Upper lobe of left lung (tissue), 6 donors: ENCODE measurements around the gene EDEM3. TPM values are rescaled to one million over a fixed set of nuclear protein-coding genes. Genes with fewer than 3 reads are reported as not detected.

ENCODE experiments used
- ATAC-seq, 2 donors: fragments of 200-7000 bp; cut with Tn5 transposase; one replicate each; pipeline ENCODE4 v1.9.1; 2022; ENCODE audit warnings: mild to moderate bottlenecking in 2 of 2, moderate library complexity in 2 of 2; ENCODE audit not compliant: low FRiP score in 2 of 2
- DNase-seq, 2 donors: peaks; one replicate each; pipeline ENCODE4 v3.0.0-alpha.2; 2019 to 2020
- H3K27ac ChIP-seq, 4 donors: fragments of 200-600 bp; sonication (generic); one replicate each; pipeline ENCODE4 v1.5.1; 2016 to 2019
- H3K27me3 ChIP-seq, 4 donors: fragments of 200-600 bp; sonication (generic); one replicate each; pipeline ENCODE4 v1.5.1; 2017 to 2019
- H3K36me3 ChIP-seq, 4 donors: fragments of 200-600 bp; sonication (generic); one replicate each; pipeline ENCODE4 v1.5.1; 2016 to 2019
- H3K4me1 ChIP-seq, 4 donors: fragments of 200-600 bp; sonication (generic); one replicate each; pipeline ENCODE4 v1.5.1; 2018 to 2019
- H3K4me3 ChIP-seq, 4 donors: fragments of 200-600 bp; sonication (generic); one replicate each; pipeline ENCODE4 v1.5.1; 2017 to 2019; ENCODE audit warnings: mild to moderate bottlenecking in 2 of 4, moderate library complexity in 1 of 4
- H3K9me3 ChIP-seq, 4 donors: fragments of 200-600 bp; sonication (generic); one replicate each; pipeline ENCODE4 v1.5.1; 2018 to 2019
- EP300 ChIP-seq, 4 donors: sonication (generic); formaldehyde crosslinking; IDR thresholded peaks; one replicate each; pipeline ENCODE4 v1.5.1; 2017; ENCODE audit warnings: antibody characterized with exemption in 4 of 4, control low read depth in 2 of 4
- POLR2A ChIP-seq, 4 donors: fragments of 450-650 bp; IDR thresholded peaks; one replicate each; pipeline ENCODE4 v1.5.1; 2016 to 2017; ENCODE audit warnings: antibody characterized with exemption in 4 of 4, mild to moderate bottlenecking in 2 of 4
- POLR2AphosphoS5 ChIP-seq, 2 donors: sonication (generic); formaldehyde crosslinking; IDR thresholded peaks; one replicate each; pipeline ENCODE4 v1.5.1; 2017; ENCODE audit warnings: antibody characterized with exemption in 2 of 2
- WGBS, 2 donors: methylation state at CpG; one replicate each; pipeline ENCODE4 v1.1.5; 2017 to 2018; 5-methylcytosine and 5-hydroxymethylcytosine counted together
- total RNA-seq, 6 donors: library from RNA; depleted of rRNA in 4 of 6; stranded (reverse); fragments of >200 nt in 4 of 6; gene quantifications; one replicate each; pipeline versions ENCODE4 v1.1.0 to v1.2.1, GENCODE V29; 2016 to 2021
- TF ChIP-seq, protein P1 (sequence below), 6 experiments: fragments of 450-650 bp in 4 of 6; fragments of 200-600 bp in 2 of 6; sonication (generic) in 2 of 6; IDR thresholded peaks; one replicate each; pipeline ENCODE4 v1.5.1; 2016 to 2019; ENCODE audit warnings: antibody characterized with exemption in 6 of 6
- donor health status: DM: no; HTN: no; CAD: no; lungs with moderate emphysema.
- donor health status: DM: no; HTN: yes; CAD: no; lungs with severe emphysema.

EDEM3 gene
- total RNA-seq, 6 donors from 2014 or later, result 23.9 to 56.2 (median 29.4) TPM

DNA sequence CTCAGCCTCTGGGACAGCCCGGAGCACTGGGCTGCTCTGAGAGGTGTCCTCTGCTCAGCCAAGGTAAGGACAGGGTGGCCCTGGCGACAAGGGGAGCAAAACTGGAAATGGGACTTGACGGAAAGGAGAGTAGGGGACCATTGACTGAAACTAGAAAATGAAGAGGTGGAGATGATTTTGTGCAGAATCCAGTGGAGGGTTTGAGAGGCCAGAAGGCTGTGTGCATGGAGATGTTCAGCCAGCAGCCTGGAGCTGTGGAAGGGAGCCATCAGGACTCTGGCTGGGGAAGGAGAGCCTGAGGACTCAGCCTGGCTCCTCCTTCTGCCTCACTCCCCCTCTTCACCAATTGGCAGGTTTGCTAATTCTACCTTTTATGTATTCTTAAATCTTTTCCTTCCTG, 114.2 kb downstream of the EDEM3 start:
- no peaks in the 10 kb centered on the region for H3K36me3 ChIP-seq
- H3K27me3 ChIP-seq, result no peaks in the 10 kb centered on the region
- DNase-seq, result no peak
- H3K9me3 ChIP-seq, result no peaks in the 10 kb centered on the region
- H3K4me3 ChIP-seq, result no peak overlapping the region
- no peak for ATAC-seq
- H3K4me1 ChIP-seq, result no peaks in the 10 kb centered on the region
- WGBS, 2 donors, result 89 to 94% methylated on average over 3 of the region's 3 CpGs
- TF ChIP-seq POLR2AphosphoS5 (IDR thresholded peaks at IDR 0.05), result no peak
- TF ChIP-seq POLR2A (IDR thresholded peaks at IDR 0.05), result no peak
- TF ChIP-seq EP300 (IDR thresholded peaks at IDR 0.05), result no peak
- TF ChIP-seq, protein P1, sequence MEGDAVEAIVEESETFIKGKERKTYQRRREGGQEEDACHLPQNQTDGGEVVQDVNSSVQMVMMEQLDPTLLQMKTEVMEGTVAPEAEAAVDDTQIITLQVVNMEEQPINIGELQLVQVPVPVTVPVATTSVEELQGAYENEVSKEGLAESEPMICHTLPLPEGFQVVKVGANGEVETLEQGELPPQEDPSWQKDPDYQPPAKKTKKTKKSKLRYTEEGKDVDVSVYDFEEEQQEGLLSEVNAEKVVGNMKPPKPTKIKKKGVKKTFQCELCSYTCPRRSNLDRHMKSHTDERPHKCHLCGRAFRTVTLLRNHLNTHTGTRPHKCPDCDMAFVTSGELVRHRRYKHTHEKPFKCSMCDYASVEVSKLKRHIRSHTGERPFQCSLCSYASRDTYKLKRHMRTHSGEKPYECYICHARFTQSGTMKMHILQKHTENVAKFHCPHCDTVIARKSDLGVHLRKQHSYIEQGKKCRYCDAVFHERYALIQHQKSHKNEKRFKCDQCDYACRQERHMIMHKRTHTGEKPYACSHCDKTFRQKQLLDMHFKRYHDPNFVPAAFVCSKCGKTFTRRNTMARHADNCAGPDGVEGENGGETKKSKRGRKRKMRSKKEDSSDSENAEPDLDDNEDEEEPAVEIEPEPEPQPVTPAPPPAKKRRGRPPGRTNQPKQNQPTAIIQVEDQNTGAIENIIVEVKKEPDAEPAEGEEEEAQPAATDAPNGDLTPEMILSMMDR (IDR thresholded peaks at IDR 0.05), result no peak
- H3K27ac ChIP-seq, result no peak overlapping the region

Other genes starting within 250 kb of the EDEM3 start
- gene NIBAN1, start 219.7 kb upstream of the EDEM3 start, total RNA-seq, result 10 to 100 TPM; 23.0 to 46.3 (median 39.2) TPM